ENCODE measurements around the gene DDC.

The DDC gene

GRCh38 chr7:50454968-50455367 is 110.2 kb downstream of the DDC start:
- no peak for DNase-seq (ENCODE audit: low read depth)

GRCh38 chr7:50450590-50451032 is 114.6 kb downstream of the DDC start:
- no peak for DNase-seq (ENCODE audit: low read depth)

- peak; percentile 38 for DNase-seq (ENCODE audit: low read depth)
These were observed 115.2 kb downstream of the DDC start, which contains the start of gene FIGNL1 for GRCh38 chr7:50449881-50450589. Gene FIGNL1 (minus strand): TSS chr7:50450350. CDS start chr7:50447287, 3,063 bp downstream.

- DNase-seq (ENCODE audit: low read depth): no peak
These were observed 115.7 kb downstream of the DDC start for GRCh38 chr7:50449501-50449880.

- no peak for DNase-seq (ENCODE audit: low read depth)
These were observed 116.4 kb downstream of the DDC start for GRCh38 chr7:50448823-50449222.

- no peak for DNase-seq (ENCODE audit: low read depth)
These were observed 118.7 kb downstream of the DDC start for GRCh38 chr7:50446542-50446960.

GRCh38 chr7:50436133-50436806 is 128.9 kb downstream of the DDC start:
- no peak for DNase-seq (ENCODE audit: low read depth)

GRCh38 chr7:50431722-50432305 is 133.4 kb downstream of the DDC start:
- DNase-seq (ENCODE audit: low read depth): no peak

- DNase-seq (ENCODE audit: low read depth): no peak
These were observed 133.9 kb downstream of the DDC start for GRCh38 chr7:50431316-50431715.

GRCh38 chr7:50428911-50429310 is 136.3 kb downstream of the DDC start:
- no peak for DNase-seq (ENCODE audit: low read depth)

GRCh38 chr7:50427518-50427917 is 137.7 kb downstream of the DDC start:
- DNase-seq (ENCODE audit: low read depth): no peak

- DNase-seq (ENCODE audit: low read depth): no peak
These were observed 138.7 kb downstream of the DDC start for GRCh38 chr7:50426280-50427045.

- DNase-seq (ENCODE audit: low read depth): no peak
These were observed 139.9 kb downstream of the DDC start for GRCh38 chr7:50425318-50425717.

GRCh38 chr7:50423860-50424259 is 141.3 kb downstream of the DDC start:
- DNase-seq (ENCODE audit: low read depth): no peak

- DNase-seq (ENCODE audit: low read depth): no peak
These were observed 142.3 kb downstream of the DDC start for GRCh38 chr7:50422858-50423257.

GRCh38 chr7:50421043-50421442 is 144.2 kb downstream of the DDC start:
- no peak for DNase-seq (ENCODE audit: low read depth)

- DNase-seq (ENCODE audit: low read depth): no peak
These were observed 146.5 kb downstream of the DDC start for GRCh38 chr7:50418526-50419290.

GRCh38 chr7:50418086-50418515 is 147.1 kb downstream of the DDC start:
- DNase-seq (ENCODE audit: low read depth): peak; percentile 55

GRCh38 chr7:50416527-50417182 is 148.6 kb downstream of the DDC start:
- DNase-seq (ENCODE audit: low read depth): no peak

- DNase-seq (ENCODE audit: low read depth): no peak
These were observed 149.3 kb downstream of the DDC start for GRCh38 chr7:50415844-50416364.

- no peak for DNase-seq (ENCODE audit: low read depth)
These were observed 151.6 kb downstream of the DDC start for GRCh38 chr7:50413561-50413960.
